GM19468 (cell line): Measurements from ENCODE around the gene QSOX2.

ENCODE experiments used
- ATAC-seq: cut with Tn5 transposase; IDR thresholded peaks from one replicate; pipeline ENCODE4 v1.9.1; 2021; ENCODE audit warnings: mild to moderate bottlenecking, moderate library complexity, moderate number of reproducible peaks; ENCODE audit not compliant: unreplicated experiment; ENCODE audit errors: extremely low read depth

The QSOX2 gene

DNA sequence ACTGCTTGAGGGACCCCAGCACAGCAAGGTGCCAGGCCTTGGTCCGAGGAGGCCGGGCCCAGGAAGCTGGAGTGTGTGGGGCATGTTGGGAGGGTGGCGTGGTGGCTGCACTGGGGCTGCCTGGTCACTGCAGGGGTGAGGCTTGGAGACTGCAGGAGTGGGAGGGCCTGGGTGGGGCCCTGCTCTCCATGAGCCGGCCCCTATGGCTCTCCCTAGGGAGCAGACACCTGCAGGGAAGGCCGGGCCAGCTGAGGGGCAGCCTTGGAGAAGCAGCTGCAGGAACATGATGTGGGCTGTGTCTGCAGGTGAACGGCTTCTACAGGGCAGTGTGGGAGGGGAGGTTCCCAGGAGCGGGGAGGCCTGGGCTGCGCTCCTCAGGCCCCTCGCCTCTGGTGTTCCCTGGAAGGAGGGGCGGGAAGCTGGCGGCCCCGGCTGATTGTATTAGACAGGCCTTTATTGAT lies 85.2 kb downstream of the QSOX2 start:
- ATAC-seq = no peak

DNA sequence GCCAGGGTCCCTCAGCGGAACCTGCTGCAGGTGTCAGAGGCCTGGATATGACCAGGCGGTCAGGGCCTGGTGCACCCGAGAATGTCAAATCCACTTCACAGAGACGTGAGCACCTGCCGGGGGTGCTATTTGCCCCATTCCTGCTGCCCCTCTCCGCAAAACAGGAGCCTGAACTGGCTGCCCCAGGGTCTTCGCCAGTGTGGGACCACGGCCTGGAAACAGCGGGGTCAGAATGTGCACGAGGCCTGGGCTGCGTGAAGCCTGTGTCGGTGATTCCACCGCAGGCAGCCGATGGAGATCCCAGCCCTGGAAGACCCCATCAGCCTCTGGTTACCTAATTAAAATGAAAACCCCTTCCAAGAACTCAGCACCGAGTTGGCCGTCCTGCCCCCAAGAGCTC lies 85.8 kb downstream of the QSOX2 start:
- no peak for ATAC-seq

DNA sequence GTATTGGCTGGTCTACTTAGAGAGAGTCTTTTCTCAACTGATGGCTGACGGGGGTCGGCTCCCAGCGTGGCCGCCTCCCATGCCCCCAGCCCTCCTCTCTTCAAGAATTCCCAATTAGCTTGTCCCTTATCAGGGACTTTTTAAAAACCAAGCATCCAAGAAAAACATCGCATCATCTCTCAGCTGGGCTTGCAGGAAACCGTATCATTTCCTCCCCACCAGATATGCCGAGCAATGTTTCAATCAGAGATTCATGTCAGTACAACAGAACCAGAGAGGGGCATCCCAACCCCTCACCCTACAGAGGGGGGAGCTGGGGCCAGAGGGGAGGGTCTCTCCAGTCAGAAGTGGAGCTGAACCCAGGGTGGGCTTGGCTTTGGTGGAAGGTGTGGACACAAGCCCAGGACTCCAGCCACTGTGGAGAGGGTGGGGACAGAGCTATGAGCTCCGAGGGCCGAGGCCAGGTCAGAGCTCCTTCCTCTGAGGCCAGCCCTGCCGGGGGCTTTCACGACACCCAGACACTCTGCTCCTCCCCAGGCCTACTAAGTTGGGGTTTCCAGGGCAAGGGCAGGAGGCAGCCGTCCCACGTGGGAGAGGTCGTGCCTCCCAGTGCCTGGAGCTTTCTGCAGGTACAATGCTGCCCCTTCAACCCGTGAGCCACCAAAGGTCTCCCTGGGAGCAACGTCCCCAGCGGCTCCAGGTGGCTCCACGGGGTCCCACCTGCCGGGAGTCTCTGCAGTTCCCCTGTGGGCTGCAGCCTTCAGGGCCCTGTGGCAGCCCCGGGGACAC lies 87.9 kb downstream of the QSOX2 start:
- ATAC-seq = no peak
